Measurements from ENCODE around the gene AFDN.

AFDN gene

DNA sequence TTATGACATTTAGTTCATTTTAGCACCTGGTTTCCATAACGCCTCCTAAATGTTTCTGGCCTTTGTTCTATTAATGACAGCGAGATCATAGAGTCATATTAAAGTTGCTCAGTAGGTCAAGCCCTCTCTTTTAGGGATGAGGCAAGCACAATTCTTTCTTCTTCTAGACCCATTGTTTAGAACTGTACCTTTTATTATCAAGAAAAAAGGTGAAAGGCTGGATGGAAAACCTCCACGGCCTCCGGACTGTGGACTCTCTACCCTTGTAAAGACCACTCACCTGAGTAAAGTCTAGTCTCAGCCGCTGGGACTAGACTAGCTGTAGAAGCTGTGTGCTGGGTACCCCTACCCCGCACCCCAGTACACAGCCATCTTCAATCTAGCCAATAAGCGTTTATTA, 6.0 kb upstream of the AFDN start:
- TF ChIP-seq, protein P1, sequence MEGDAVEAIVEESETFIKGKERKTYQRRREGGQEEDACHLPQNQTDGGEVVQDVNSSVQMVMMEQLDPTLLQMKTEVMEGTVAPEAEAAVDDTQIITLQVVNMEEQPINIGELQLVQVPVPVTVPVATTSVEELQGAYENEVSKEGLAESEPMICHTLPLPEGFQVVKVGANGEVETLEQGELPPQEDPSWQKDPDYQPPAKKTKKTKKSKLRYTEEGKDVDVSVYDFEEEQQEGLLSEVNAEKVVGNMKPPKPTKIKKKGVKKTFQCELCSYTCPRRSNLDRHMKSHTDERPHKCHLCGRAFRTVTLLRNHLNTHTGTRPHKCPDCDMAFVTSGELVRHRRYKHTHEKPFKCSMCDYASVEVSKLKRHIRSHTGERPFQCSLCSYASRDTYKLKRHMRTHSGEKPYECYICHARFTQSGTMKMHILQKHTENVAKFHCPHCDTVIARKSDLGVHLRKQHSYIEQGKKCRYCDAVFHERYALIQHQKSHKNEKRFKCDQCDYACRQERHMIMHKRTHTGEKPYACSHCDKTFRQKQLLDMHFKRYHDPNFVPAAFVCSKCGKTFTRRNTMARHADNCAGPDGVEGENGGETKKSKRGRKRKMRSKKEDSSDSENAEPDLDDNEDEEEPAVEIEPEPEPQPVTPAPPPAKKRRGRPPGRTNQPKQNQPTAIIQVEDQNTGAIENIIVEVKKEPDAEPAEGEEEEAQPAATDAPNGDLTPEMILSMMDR (conservative IDR thresholded peaks at IDR 0.05): no peak
- no peak overlapping the region for H3K27ac ChIP-seq

DNA sequence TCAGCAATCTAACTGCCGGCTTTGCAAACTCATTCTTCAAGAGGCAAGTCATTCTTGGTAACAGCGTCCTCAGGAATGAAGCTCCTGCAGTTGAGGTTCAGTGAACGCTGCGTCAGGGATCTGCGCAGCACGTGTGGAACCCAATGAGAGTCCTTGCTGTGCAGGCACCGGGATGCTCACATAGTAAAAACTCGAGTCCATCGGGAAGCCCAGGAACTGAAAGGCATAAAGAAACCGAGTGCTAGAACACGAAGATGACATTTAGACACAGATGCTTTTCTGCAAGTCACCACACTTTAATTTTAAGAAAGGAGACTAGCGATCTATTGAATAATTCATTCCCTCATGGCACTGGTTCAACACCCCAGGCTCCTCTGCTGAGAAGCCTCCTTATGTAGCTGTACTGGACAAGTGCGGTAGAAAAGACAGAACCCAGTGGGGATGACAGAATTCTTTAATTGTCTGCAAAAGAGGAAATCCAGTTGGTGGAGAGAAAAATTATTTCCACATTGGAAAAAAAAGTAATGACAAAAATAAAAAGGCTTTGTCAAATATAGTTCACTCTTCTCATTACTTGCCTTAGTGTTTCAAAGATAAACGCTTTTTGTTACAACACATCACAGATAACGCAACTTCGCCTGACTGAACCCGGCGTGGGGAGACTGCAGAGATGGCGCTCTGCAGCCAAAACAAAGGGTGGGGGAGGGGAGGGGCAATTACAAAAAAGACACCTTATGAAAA, 1.9 kb upstream of the AFDN start:
- H3K27ac ChIP-seq: peak overlapping the region; percentile 88
- TF ChIP-seq, protein P1 (conservative IDR thresholded peaks at IDR 0.05): no peak

DNA sequence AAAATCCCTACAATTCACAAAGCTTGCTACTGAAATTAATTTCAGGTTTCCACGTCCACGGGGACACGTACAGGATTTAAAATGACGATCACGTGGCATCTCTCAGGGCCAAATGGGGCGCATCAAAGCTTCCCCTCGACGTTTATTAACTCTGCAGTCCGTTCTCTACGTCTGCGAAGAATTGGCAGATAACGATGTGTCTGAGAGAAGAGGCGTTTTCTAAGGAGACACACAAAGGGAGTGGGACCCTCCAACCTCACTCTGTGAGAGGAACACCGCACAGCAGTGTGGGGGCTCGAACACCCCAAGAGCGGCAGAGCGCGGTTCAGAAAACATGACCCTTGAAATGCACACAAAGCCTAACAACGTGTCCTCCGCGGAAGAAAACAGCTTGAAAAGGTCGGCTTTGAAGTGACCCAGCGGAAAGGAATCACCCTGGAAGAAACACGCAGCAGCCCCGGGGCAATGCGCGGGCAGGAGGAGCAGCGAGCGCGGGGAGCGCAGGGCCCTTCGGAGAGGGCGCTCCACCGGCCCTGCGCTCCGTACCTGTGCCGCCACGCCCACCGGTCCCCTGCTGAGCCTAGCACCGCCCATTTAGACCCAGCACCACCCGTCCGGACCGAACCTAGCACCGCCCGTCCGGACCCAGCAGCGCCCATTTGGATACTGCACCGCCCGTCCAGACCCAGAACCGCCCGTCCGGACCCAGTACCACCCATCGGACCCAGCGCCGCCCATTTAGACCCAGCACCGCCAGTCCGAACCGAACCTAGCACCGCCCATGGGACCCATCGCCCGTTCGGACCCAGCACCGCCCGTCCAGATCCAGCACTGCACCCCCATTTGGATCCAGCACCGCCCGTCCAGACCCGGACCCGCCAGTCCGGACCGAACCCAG, 1.1 kb upstream of the AFDN start:
- peak overlapping the region; percentile 88 for H3K27ac ChIP-seq
- TF ChIP-seq, protein P1 (conservative IDR thresholded peaks at IDR 0.05): no peak

DNA sequence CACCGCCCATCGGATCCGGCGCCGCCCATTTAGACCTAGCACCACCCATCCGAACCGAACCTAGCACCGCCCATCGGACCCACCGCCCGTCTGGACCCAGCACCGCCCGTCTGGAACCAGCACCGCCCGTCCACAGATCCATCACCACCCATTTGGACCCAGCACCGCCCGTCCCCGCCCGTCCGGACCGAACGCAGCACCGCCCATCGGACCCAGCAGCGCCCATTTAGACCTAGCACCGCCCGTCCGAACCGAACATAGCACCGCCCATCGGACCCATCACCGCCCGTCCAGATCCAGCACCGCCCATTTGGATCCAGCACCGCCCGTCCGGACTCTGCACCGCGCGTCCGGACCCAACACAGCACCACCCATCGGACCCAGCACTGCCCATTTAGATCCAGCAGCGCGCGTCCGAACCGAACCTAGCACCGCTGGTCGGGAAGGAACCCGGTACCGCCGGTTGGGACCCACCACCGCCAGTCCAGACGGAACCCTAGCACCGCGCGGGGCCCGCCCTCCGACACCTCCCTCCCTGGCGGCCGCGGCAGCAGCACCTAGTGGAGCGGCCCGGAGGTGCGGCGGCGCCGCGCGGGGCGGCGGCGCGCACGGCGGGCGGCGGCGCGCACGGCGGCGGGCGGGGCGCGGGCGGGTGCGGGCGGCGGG, 348 bp upstream of the AFDN start:
- peak overlapping the region; percentile 88 for H3K27ac ChIP-seq
- TF ChIP-seq, protein P1 (conservative IDR thresholded peaks at IDR 0.05): peak; percentile 55

DNA sequence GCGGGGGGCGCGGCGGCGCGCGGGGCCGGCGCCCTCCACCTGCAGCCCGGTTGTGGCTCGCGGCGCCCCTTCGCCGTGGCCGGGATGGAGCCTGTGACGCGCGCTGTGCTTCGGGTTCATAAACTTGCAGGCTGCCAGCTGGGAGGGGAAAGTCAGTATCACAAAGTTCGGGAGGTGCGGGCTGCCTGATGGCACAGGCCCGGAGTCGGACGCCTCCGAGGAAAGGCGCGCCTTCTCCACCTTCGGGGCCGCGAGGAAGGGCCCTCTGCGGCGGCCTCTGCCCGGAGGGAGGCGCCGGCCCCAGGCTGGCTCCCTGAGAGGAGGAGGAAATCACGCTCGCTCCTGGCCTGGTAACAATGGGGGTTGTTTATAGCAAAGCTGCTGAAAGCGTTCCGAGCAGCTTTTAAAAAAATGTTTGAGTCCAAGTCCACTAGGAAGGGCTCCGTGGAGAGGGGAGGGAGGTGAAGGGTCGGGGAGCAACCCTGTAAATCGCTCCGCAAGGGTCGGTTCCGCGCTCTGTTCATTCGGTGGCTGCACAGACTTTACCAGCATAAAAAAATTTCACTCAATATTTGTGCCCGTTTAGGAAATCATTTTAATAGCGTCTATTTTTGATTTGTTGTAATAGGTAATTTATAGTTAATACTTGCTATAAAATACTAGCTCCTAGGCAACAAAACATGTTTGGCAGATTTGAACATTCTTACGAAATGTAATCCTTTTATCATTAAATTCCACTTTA, 1.0 kb downstream of the AFDN start:
- H3K27ac ChIP-seq: peak overlapping the region; percentile 88
- TF ChIP-seq, protein P1 (conservative IDR thresholded peaks at IDR 0.05): no peak

DNA sequence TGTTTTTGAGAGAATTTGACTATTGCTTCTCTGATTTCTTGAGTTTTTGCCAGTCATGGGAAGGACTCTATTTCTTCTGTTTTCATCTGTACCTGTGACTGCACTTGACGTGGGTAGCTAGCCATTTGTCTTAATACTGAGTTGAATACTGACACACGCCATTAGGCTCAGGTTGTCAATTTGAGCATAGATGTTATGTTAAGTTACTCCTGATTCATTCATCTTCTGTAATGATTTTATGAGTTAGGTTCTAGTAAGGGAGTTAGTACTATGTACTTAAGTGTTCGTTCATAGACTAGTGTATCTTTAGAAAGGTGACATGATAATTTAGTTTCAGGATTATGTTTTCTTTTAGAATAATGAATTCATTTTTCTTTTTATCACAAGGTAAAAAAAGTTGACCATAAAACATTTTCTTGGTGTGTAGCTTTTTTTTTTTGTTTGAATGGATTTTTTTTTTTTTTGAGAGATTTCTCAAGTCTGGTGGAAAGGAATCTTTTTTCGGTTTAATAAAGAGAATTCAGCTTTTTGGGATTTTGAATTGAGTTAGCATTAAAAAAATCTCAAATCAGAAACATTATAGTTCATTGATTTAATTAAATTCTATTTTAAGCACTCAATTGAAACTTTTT, 1.7 kb downstream of the AFDN start:
- TF ChIP-seq, protein P1 (conservative IDR thresholded peaks at IDR 0.05): no peak
- peak overlapping the region; percentile 88 for H3K27ac ChIP-seq
